Stimulated activated CD8-positive, alpha-beta memory T cell treated with anti-CD3 and anti-CD28 coated beads, Interleukin-4, amount 100 ng/mL, for 24 hours (primary cell): Measurements from ENCODE around the gene FAM20B.
"Not testable (repeated sequence)": the region's sequence is repeated elsewhere in the genome, so short reads cannot be mapped to it uniquely, and the experiment has no call there.

Experiments used
- DNase-seq: peaks from one replicate; pipeline ENCODE4 v3.0.0-alpha.2; 2020; ENCODE audit warnings: low read depth

The FAM20B gene

DNA sequence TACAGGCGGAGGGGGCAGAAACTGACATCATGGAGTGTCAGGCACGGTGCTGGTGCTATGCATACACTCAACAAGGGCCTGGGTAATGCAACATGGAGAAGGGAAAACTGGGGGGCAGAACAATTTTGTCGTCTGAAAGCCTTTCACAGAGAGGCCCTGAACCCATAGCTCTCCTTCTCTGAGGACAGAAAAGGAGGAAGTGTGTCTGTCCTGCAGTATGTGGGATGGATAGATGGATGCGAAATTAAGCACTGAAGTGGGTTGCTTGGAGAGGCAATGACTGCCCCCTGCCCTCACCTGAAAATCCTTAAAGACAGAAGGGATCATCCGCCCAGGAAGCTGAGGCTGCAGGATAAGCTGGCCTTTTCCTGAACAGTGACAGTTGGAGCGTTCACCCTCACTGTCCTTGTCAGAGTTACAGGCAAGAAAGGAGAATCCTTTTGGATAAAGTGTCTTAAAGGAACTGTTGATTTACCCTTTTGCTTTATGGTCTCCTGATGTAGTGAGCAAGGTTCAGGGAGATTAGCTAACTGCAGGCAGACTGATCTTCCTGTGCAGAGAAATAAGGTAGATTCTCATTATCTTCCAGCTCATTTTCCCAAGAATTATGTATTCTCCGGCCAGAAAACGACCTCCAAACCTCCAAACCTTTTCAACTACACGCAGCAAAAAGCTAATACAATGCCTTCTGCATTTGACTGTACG is 1.6 kb upstream of the FAM20B start:
- DNase-seq = no peak

GRCh38 chr1:179025975-179026812 is 500 bp downstream of the FAM20B start:
- DNase-seq = peak; percentile 68

- no peak for DNase-seq
These were observed 1.3 kb downstream of the FAM20B start for GRCh38 chr1:179026813-179027669.

- DNase-seq = no peak
These were observed 3.6 kb downstream of the FAM20B start for GRCh38 chr1:179029321-179029759.

DNA sequence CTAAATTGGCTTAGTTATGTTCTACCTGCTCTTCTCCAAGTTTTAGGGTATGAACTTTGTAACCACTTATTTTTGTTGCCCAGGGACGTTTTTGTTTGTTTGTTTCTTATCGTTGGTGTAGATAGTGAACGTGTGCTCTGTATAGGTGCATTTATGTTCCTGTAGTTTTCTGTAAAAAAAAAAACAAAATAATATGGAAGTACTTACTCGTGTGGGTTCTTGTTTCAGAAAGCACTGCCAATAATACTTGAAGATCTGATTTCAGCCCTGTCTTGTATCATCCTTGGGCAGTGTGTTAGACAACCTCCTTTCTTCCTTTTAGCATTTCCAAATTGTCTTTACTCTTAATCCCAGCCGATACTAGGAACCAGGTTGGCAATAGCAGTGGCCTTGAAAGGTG is 4.4 kb downstream of the FAM20B start:
- no peak for DNase-seq

DNA sequence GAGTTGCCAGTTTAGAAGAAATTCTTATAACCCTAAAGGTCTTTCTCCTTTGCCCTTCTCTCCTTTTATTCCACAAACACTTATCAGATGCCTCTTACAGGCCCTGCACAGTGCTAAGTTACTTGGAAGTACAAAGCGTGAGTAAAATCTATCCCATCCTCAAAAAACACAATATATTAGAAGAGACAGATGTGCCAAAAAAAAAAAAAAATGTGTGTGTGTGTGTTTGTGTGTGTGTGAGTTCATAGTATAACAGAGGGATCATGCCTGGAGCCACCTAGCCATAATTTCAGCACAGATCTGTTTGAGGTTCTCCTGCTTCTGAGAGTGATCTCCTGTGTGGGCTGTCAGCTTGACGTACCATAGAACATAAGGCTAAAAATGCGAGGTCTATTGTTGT is 5.0 kb downstream of the FAM20B start:
- DNase-seq = no peak

- no peak for DNase-seq
These were observed 5.6 kb downstream of the FAM20B start for GRCh38 chr1:179031284-179031683.

GRCh38 chr1:179031855-179032513 is 6.3 kb downstream of the FAM20B start:
- DNase-seq = no peak

DNA sequence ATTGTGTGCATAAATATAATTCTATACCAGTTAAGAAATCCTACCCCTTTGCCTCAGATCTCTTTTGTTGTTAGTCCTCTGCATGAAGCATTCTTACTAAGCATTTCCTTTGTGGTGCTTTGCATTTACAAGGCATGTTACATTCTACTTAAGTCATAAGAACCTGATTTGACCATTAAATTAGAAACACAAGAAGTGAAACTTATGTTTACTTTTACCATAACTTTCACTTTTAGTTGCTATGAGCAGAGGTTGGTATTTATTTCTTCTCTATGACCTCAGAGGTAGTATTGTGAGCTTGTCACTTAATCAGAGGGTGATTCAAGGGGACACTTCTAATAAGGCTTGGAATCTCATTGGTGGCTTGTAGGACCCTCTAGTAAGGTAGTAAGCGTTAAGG is 9.0 kb downstream of the FAM20B start:
- DNase-seq = no peak

- DNase-seq = no peak
These were observed 11.3 kb downstream of the FAM20B start for GRCh38 chr1:179036844-179037465.

DNA sequence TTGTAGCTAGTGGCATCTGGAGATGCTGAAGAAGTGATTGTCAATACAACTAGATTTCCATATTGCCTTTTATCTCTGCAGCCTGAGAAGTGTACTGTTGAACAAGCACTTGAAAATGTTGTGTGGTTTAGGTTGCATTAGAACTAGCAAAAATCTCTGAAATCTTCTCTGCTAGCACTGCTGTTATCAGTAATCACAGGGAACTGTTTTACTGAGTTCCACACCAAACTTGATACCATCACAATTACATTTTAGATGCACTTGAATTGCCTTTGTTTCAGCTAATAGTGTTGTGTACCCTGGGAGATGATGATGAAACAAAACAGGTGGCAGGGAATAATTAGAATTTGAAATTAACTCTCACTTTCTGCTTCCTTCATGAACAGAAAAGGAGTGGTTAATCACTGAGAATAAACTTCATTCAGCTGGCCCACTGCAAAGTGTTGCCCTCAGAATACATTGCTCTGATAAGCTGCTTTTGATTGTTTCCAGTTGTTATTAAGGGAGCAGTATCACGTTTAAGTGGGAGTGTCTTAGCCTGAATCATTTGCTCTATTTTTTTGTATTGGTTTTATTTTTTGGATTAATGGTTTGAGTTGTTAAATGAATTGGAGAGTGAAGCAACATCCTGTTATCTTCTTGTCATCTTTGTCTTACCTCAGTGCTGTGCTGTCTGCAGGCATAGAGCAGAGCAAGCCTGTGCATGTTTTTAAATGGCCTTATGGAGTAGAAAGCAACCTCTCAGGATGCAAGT is 13.0 kb downstream of the FAM20B start:
- no peak for DNase-seq

DNA sequence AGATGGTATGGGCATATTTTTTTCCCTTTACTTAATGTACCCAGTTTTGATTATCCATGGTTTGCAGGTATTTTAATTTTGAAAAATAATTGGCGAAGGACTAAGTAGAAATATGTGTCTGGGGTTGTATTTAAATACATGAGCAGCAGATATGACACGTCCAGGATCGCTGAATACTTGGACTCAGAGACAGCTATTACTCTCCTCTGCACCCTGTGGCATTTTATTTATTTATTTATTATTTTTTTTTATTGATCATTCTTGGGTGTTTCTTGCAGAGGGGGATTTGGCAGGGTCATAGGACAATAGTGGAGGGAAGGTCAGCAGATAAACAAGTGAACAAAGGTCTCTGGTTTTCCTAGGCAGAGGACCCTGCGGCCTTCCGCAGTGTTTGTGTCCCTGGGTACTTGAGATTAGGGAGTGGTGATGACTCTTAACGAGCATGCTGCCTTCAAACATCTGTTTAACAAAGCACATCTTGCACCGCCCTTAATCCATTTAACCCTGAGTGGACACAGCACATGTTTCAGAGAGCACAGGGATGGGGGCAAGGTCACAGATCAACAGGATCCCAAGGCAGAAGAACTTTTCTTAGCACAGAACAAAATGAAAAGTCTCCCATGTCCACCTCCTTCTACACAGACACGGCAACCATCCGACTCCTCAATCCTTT is 13.9 kb downstream of the FAM20B start:
- DNase-seq = not testable (repeated sequence)

DNA sequence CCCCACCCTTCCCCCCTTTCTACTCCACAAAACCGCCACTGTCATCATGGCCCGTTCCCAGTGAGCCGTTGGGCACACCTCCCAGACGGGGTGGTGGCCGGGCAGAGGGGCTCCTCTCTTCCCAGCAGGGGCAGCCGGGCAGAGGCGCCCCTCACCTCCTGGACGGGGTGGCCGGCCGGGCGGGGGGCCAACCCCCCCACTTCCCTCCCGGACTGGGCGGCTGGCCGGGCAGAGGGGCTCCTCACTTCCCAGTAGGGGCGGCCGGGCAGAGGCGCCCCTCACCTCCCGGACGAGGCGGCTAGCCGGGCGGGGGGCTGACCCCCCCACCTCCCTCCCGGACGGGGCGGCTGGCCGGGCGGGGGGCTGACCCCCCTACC is 14.5 kb downstream of the FAM20B start:
- DNase-seq = not testable (repeated sequence)

- DNase-seq = no peak
These were observed 16.4 kb downstream of the FAM20B start for GRCh38 chr1:179042087-179042486.

GRCh38 chr1:179042700-179043099 is 17.0 kb downstream of the FAM20B start:
- DNase-seq = no peak

GRCh38 chr1:179043266-179043665 is 17.6 kb downstream of the FAM20B start:
- no peak for DNase-seq

GRCh38 chr1:179043907-179044306 is 18.2 kb downstream of the FAM20B start:
- no peak for DNase-seq

GRCh38 chr1:179046808-179047635 is 21.3 kb downstream of the FAM20B start:
- DNase-seq = no peak

- no peak for DNase-seq
These were observed 21.9 kb downstream of the FAM20B start for GRCh38 chr1:179047636-179047997.
